LNCaP clone FGC (cell line): ENCODE results near the gene GTF2F2.

Experiments used
- DNase-seq: peaks from one replicate; pipeline ENCODE4 v3.0.0-alpha.2; 2011; ENCODE audit warnings: low read depth
- H3K4me3 ChIP-seq: 2 replicates; pipeline ENCODE4 v1.5.1; 2011; ENCODE audit warnings: mild to moderate bottlenecking, low read depth, low read length, control low read depth
- TF ChIP-seq, protein P1 (sequence below): IDR thresholded peaks from 2 replicates; pipeline ENCODE4 v1.5.1; 2012; ENCODE audit warnings: mild to moderate bottlenecking; ENCODE audit not compliant: control insufficient read depth, insufficient read depth; ENCODE audit errors: extremely low read depth

The GTF2F2 gene

GRCh38 chr13:45219938-45220375 lies 99.6 kb downstream of the GTF2F2 start:
- TF ChIP-seq, protein P1, sequence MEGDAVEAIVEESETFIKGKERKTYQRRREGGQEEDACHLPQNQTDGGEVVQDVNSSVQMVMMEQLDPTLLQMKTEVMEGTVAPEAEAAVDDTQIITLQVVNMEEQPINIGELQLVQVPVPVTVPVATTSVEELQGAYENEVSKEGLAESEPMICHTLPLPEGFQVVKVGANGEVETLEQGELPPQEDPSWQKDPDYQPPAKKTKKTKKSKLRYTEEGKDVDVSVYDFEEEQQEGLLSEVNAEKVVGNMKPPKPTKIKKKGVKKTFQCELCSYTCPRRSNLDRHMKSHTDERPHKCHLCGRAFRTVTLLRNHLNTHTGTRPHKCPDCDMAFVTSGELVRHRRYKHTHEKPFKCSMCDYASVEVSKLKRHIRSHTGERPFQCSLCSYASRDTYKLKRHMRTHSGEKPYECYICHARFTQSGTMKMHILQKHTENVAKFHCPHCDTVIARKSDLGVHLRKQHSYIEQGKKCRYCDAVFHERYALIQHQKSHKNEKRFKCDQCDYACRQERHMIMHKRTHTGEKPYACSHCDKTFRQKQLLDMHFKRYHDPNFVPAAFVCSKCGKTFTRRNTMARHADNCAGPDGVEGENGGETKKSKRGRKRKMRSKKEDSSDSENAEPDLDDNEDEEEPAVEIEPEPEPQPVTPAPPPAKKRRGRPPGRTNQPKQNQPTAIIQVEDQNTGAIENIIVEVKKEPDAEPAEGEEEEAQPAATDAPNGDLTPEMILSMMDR: no peak
- no peak for DNase-seq
- no peak overlapping the region for H3K4me3 ChIP-seq

DNA sequence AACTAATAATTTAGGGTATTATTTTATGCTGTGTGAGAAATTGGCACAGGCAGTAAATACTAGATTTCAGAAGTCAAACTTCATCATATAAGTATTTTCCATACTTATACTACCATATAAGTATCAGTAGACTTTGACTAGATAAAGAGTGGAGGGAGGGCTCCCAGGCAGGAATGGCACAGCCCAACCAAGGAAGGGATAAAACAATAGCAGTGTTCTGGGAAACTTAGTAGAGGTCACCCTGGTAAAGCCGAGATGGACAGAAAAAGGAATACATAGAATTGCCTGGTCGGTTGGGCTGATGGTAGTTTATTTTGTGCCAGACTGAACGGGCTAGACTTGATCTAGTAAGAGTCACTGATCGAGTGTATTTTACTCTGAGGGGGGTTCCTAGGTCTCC lies 100.1 kb downstream of the GTF2F2 start:
- TF ChIP-seq, protein P1: no peak
- no peak for DNase-seq

GRCh38 chr13:45222516-45222915 lies 102.2 kb downstream of the GTF2F2 start:
- H3K4me3 ChIP-seq: no peak overlapping the region
- TF ChIP-seq, protein P1: no peak
- no peak for DNase-seq

More for the DNA sequence above, 100.1 kb downstream of the GTF2F2 start:
- H3K4me3 ChIP-seq: no peak overlapping the region

GRCh38 chr13:45222919-45223318 lies 102.6 kb downstream of the GTF2F2 start:
- DNase-seq: no peak
- no peak overlapping the region for H3K4me3 ChIP-seq
- TF ChIP-seq, protein P1: no peak

DNA sequence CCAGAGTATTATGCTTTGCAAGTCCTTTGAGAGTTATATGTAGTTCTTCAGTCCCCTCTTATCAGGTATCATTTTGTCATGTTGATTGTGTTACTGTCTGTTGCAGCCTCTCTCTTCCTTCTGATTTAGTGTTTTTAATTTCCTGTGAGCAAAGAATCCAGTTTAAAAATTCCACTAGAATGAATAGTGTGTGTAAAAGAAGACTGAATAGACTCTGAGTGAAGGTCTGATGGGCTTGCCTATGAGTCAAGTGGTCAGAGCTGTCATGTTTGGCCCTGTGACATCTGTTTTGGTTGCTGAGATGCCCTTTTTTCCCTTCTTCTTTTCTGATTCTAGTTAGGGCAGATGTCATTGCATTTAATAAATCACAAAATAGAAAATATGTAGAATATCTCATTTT lies 103.9 kb downstream of the GTF2F2 start:
- H3K4me3 ChIP-seq: no peak overlapping the region
- TF ChIP-seq, protein P1: no peak
- no peak for DNase-seq

DNA sequence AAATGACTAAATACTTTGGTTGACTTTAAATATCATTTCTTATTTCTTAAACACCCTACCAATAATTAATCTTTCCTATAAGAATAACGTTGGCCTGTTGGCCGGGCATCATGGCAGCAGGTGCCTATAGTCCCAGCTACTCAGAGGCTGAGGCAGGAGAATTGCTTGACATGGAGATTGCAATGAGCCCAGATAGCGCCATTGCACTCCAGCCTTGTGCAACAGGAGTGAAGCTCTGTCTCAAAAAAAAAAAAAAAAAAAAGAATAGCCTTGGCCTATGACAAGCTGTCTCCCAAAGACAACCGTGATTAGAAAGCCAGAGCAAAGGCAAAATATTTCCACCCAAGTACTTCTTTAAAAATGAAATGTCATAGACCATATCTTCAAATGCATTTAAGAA lies 105.1 kb downstream of the GTF2F2 start:
- H3K4me3 ChIP-seq: no peak overlapping the region
- DNase-seq: no peak
- TF ChIP-seq, protein P1: no peak

- no peak overlapping the region for H3K4me3 ChIP-seq
- TF ChIP-seq, protein P1: no peak
- no peak for DNase-seq
These were observed 105.7 kb downstream of the GTF2F2 start for GRCh38 chr13:45226024-45226423.
